Kidney (tissue), 14 donors: ENCODE results near the gene GRIA1. TPM values are rescaled to one million over a fixed set of nuclear protein-coding genes. Genes with fewer than 3 reads are reported as not detected.

Experiments
- DNase-seq, 5 donors: peaks; one replicate each; pipeline ENCODE4 v3.0.0-alpha.2; 2013 to 2020
- FAIRE-seq: peaks from 2 replicates; lab custom pipeline; 2012; peaks lifted over from hg19 to GRCh38; lab: Jason Lieb, UNC
- H3K27ac ChIP-seq, 2 donors: one replicate each; pipeline ENCODE4 v1.7.0; 2013; ENCODE audit warnings: low read depth in 2 of 2, low read length in 2 of 2, inconsistent platforms in 1 of 2
- H3K27me3 ChIP-seq: one replicate; pipeline ENCODE4 v1.7.1; 2013; ENCODE audit warnings: low read length, inconsistent platforms; ENCODE audit not compliant: control insufficient read depth, insufficient read depth
- H3K36me3 ChIP-seq, 3 donors: one replicate each; pipeline versions ENCODE4 v1.7.0 to v1.7.1; 2013; ENCODE audit warnings: low read length in 3 of 3, control low read depth in 1 of 3, inconsistent platforms in 1 of 3; ENCODE audit not compliant: insufficient read depth in 3 of 3, control insufficient read depth in 2 of 3
- H3K4me1 ChIP-seq, 3 donors: one replicate each; pipeline versions ENCODE4 v1.7.0 to v1.7.1; 2013; ENCODE audit warnings: low read length in 3 of 3, inconsistent platforms in 1 of 3, low read depth in 1 of 3; ENCODE audit not compliant: control insufficient read depth in 2 of 3, insufficient read depth in 2 of 3
- H3K4me3 ChIP-seq, 3 donors: one replicate each; pipeline versions ENCODE4 v1.7.0 to v1.8.1; 2013; ENCODE audit warnings: low read length in 3 of 3, control low read depth in 1 of 3, inconsistent platforms in 1 of 3
- H3K9ac ChIP-seq, 3 donors: one replicate each; pipeline versions ENCODE4 v1.7.0 to v1.7.1; 2013; ENCODE audit warnings: low read length in 3 of 3, control low read depth in 1 of 3, inconsistent platforms in 1 of 3
- H3K9me3 ChIP-seq, 3 donors: one replicate each; pipeline versions ENCODE4 v1.7.0 to v1.7.1; 2013; ENCODE audit warnings: low read length in 3 of 3, control low read depth in 1 of 3, inconsistent platforms in 1 of 3; ENCODE audit not compliant: control insufficient read depth in 2 of 3, insufficient read depth in 1 of 3
- CTCF ChIP-seq: IDR thresholded peaks from 3 replicates; pipeline ENCODE4 v1.5.1; 2012; ENCODE audit warnings: mild to moderate bottlenecking, moderate library complexity, borderline replicate concordance; ENCODE audit not compliant: insufficient read depth; ENCODE audit errors: extremely low read depth
- intact Hi-C: fragments of 100-400 bp; cut with DNase I; formaldehyde crosslinking; loops from one replicate; pipeline ENCODE4 v1.11.1; 2022
- polyA plus RNA-seq: library from polyadenylated mRNA; stranded (reverse); fragments of 350-450 nt; fragmentation: Illumina TruSeq; extraction: RNeasy Lipid Tissue Mini Kit (QIAGEN cat#74804); gene quantifications from one replicate; pipeline ENCODE4 v1.2.3, GENCODE V29; 2014; ENCODE audit warnings: low read depth, low replicate concordance; ENCODE audit not compliant: insufficient read depth
- total RNA-seq: library from RNA; stranded (reverse); fragmentation: NEBNext Ultra II Directional; extraction: Animal tissue kit (Norgen Biotek cat#: 25700); gene quantifications from one replicate; pipeline ENCODE4 v1.2.1, GENCODE V29; 2021
- donor health status: control.
- donor health status: control.
- donor health status: control.
- donor health status: control.
- donor health status: control.
- donor health status: DM: yes; HTN: yes; CAD: no.
- donor health status: Normal renal cell carcinoma (clear cell type).

Gene GRIA1
- total and polyA plus RNA-seq, 2 donors from 2014 or later: 0.50 TPM; not detected in 1

GRCh38 chr5:153818626-153819025, 328.2 kb downstream of the GRIA1 start:
- no peak for DNase-seq
- Histone ChIP-seq H3K4me3 (no peak overlapping the region), H3K9ac (no peak overlapping the region), H3K9me3 (no peaks in the 10 kb centered on the region), H3K27me3 (no peaks in the 10 kb centered on the region), H3K36me3 (no peaks in the 10 kb centered on the region), H3K27ac (no peak overlapping the region), H3K4me1 (no peaks in the 10 kb centered on the region)
- FAIRE-seq: no peak
- no peak for TF ChIP-seq CTCF
- intact Hi-C loops: no loop called here

GRCh38 chr5:153823036-153823435, 332.6 kb downstream of the GRIA1 start:
- Histone ChIP-seq H3K9ac (no peak overlapping the region), H3K27me3 (no peaks in the 10 kb centered on the region), H3K4me1 (no peaks in the 10 kb centered on the region), H3K4me3 (no peak overlapping the region), H3K9me3 (peaks cover 0 to 2% (median 0%) of the 10 kb centered on the region in 3 donors), H3K27ac (no peak overlapping the region), H3K36me3 (no peaks in the 10 kb centered on the region)
- intact Hi-C loops: no loop called here
- DNase-seq (no peak), FAIRE-seq (no peak)
- TF ChIP-seq CTCF: no peak

GRCh38 chr5:153824909-153825308, 334.4 kb downstream of the GRIA1 start:
- no peaks in the 10 kb centered on the region for H3K27me3 ChIP-seq
- no peaks in the 10 kb centered on the region for H3K4me1 ChIP-seq
- TF ChIP-seq CTCF: no peak
- H3K27ac ChIP-seq: no peak overlapping the region
- FAIRE-seq (no peak), DNase-seq (no peak)
- intact Hi-C loops: no loop called here
- no peak overlapping the region for H3K4me3 ChIP-seq
- H3K36me3 ChIP-seq: no peaks in the 10 kb centered on the region
- no peak overlapping the region for H3K9ac ChIP-seq
- H3K9me3 ChIP-seq: peaks cover 0 to 5% (median 0%) of the 10 kb centered on the region in 3 donors

DNA sequence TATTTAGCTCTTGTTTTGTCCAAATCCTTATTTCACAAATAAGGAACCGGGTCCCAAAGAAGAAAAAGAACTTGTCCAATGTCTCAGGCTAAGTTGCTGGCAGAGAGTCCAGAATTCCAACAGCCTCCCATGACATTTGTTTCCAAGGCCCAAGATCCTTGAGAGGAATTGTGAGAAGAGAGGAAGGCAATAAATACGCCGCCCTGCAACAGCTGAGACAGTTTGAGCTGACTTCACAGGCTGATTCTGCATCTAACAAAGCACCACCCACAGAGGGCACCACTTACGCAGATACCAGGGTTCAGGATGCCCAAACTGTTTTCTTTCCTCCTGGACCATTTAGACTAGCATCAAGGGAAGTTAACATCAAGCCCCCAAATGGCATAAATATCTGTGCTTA, 336.9 kb downstream of the GRIA1 start:
- FAIRE-seq: no peak
- Histone ChIP-seq H3K9me3 (peaks cover 0 to 5% (median 0%) of the 10 kb centered on the region in 3 donors), H3K9ac (no peak overlapping the region), H3K4me3 (no peak overlapping the region), H3K27ac (no peak overlapping the region), H3K27me3 (no peaks in the 10 kb centered on the region), H3K36me3 (no peaks in the 10 kb centered on the region), H3K4me1 (no peaks in the 10 kb centered on the region)
- TF ChIP-seq CTCF: no peak
- intact Hi-C loops: no loop called here
- no peak for DNase-seq
